A549 (cell line): ENCODE measurements around the gene GRIPAP1. TPM values are rescaled to one million over a fixed set of nuclear protein-coding genes. Genes with fewer than 3 reads are reported as not detected.

Experiments
- ATAC-seq, 2 experiments: fragments of 200-7000 bp in 1 of 2; fragments of >200 bp in 1 of 2; cut with Nextera tagmentation in 1 of 2; cut with Tn5 transposase in 1 of 2; 3 replicates each; pipeline versions ENCODE4 v1.8.0 to v1.9.1; 2018 to 2020; ENCODE audit warnings: mild to moderate bottlenecking in 1 of 2, moderate library complexity in 1 of 2
- CTCF ChIA-PET: fragments of 300-600 bp; sonication (Branson Sonifier 250); formaldehyde crosslinking; extraction: SDS; loops from one replicate; lab custom pipeline; 2021; ENCODE audit warnings: antibody characterized with exemption, inconsistent platforms; lab: Yijun Ruan, JAX
- POLR2A ChIA-PET: fragments of 350-600 bp; formaldehyde crosslinking; extraction: SDS; loops from one replicate; lab custom pipeline; 2021; ENCODE audit warnings: antibody characterized with exemption, inconsistent platforms; lab: Yijun Ruan, JAX
- DNase-seq, 2 experiments: peaks; one replicate each; pipeline versions ENCODE4 v3.0.0 to v3.0.0-alpha.2; 2011 to 2016; ENCODE audit warnings: low read depth in 1 of 2, low spot score in 1 of 2
- FAIRE-seq: peaks from 2 replicates; lab custom pipeline; 2011; peaks lifted over from hg19 to GRCh38; lab: Jason Lieb, UNC
- H3K27ac ChIP-seq, 2 experiments: fragments of >200 bp; sonication (Bioruptor Twin); formaldehyde crosslinking; 3 replicates each; pipeline ENCODE4 v1.5.1; 2016 to 2017
- H3K4me1 ChIP-seq: fragments of >200 bp; sonication (Bioruptor Twin); formaldehyde crosslinking; 3 replicates; pipeline ENCODE4 v1.6.1; 2016
- H3K4me2 ChIP-seq: fragments of >200 bp; sonication (Bioruptor Twin); formaldehyde crosslinking; 3 replicates; pipeline ENCODE4 v1.6.1; 2016
- H3K4me3 ChIP-seq: fragments of >200 bp; sonication (Bioruptor Twin); formaldehyde crosslinking; 3 replicates; pipeline ENCODE4 v1.5.1; 2016
- H3K9me3 ChIP-seq: fragments of >200 bp; sonication (Bioruptor Twin); formaldehyde crosslinking; 3 replicates; pipeline ENCODE4 v1.6.1; 2016
- BHLHE40 ChIP-seq: IDR thresholded peaks from 2 replicates; pipeline ENCODE4 v1.6.1; 2012; ENCODE audit warnings: low read depth, low read length, inconsistent platforms
- CEBPB ChIP-seq, 2 experiments: fragments of >200 bp in 1 of 2; sonication (Bioruptor Twin) in 1 of 2; formaldehyde crosslinking in 1 of 2; IDR thresholded peaks; 2 replicates each; pipeline ENCODE4 v1.6.1; 2012 to 2016
- CHD4 ChIP-seq: fragments of 200-600 bp; sonication (generic); IDR thresholded peaks from 2 replicates; pipeline ENCODE4 v1.6.1; 2016; ENCODE audit warnings: antibody characterized with exemption, mild to moderate bottlenecking, borderline replicate concordance
- CTCF ChIP-seq: fragments of >200 bp; sonication (Bioruptor Twin); formaldehyde crosslinking; IDR thresholded peaks from 3 replicates; pipeline ENCODE4 v1.5.1; 2016
- FOSB ChIP-seq: fragments of 250-450 bp; sonication (Bioruptor Pico); IDR thresholded peaks from 2 replicates; pipeline ENCODE4 v1.5.0; 2020; ENCODE audit warnings: mild to moderate bottlenecking, moderate library complexity
- GATA3 ChIP-seq: IDR thresholded peaks from 2 replicates; pipeline ENCODE4 v1.6.1; 2012; ENCODE audit warnings: borderline replicate concordance
- HDAC2 ChIP-seq: fragments of 200-600 bp; sonication (generic); IDR thresholded peaks from 2 replicates; pipeline ENCODE4 v1.6.1; 2016
- HOXB5 ChIP-seq: fragments of 250-450 bp; sonication (Bioruptor Pico); IDR thresholded peaks from 2 replicates; pipeline ENCODE4 v1.5.0; 2020; ENCODE audit warnings: mild to moderate bottlenecking, moderate library complexity
- MAFK ChIP-seq: fragments of 450-650 bp; IDR thresholded peaks from 2 replicates; pipeline ENCODE4 v1.6.1; 2014; ENCODE audit not compliant: partially characterized antibody
- MAZ ChIP-seq: fragments of 150-350 bp; IDR thresholded peaks from 2 replicates; pipeline ENCODE4 v1.6.1; 2014; ENCODE audit warnings: antibody characterized with exemption, low read depth, low read length, borderline replicate concordance
- MYC ChIP-seq: IDR thresholded peaks from 2 replicates; pipeline ENCODE4 v1.6.1; 2012; ENCODE audit warnings: mild to moderate bottlenecking, inconsistent platforms, low read length, improper control_type of control experiment, borderline replicate concordance
- NPAS2 ChIP-seq: fragments of 250-450 bp; sonication (Bioruptor Pico); IDR thresholded peaks from 2 replicates; pipeline ENCODE4 v1.8.0; 2022; ENCODE audit warnings: mild to moderate bottlenecking, moderate library complexity, borderline replicate concordance
- PHF8 ChIP-seq: fragments of 200-600 bp; sonication (generic); IDR thresholded peaks from 2 replicates; pipeline ENCODE4 v1.6.1; 2016; ENCODE audit warnings: low read depth, mild to moderate bottlenecking, antibody characterized with exemption, moderate library complexity, borderline replicate concordance
- RAD21 ChIP-seq, 2 experiments: fragments of >200 bp in 1 of 2; sonication (Bioruptor Twin) in 1 of 2; formaldehyde crosslinking in 1 of 2; IDR thresholded peaks in 1 of 2; conservative IDR thresholded peaks in 1 of 2; 2 replicates in 1 of 2; 3 replicates in 1 of 2; pipeline ENCODE4 v1.6.1; 2012 to 2018; ENCODE audit warnings: inconsistent platforms in 1 of 2
- RCOR1 ChIP-seq: fragments of 150-350 bp; IDR thresholded peaks from 2 replicates; pipeline ENCODE4 v1.6.1; 2014; ENCODE audit warnings: antibody characterized with exemption, low read length, low read depth
- SMC3 ChIP-seq: fragments of >200 bp; sonication (Bioruptor Twin); formaldehyde crosslinking; IDR thresholded peaks from 3 replicates; pipeline ENCODE4 v1.6.1; 2018; ENCODE audit warnings: inconsistent platforms
- USF2 ChIP-seq: fragments of 450-650 bp; IDR thresholded peaks from 2 replicates; pipeline ENCODE4 v1.6.1; 2014; ENCODE audit warnings: antibody characterized with exemption
- ZNF302 ChIP-seq: fragments of 250-450 bp; sonication (Bioruptor Pico); IDR thresholded peaks from 2 replicates; pipeline ENCODE4 v1.9.0; 2021; ENCODE audit warnings: inconsistent platforms, mild to moderate bottlenecking, moderate library complexity
- WGBS: methylation state at CpG from one replicate; pipeline ENCODE4 v1.1.6; 2017; ENCODE audit errors: missing lambda C conversion rate; 5-methylcytosine and 5-hydroxymethylcytosine counted together
- polyA plus RNA-seq, 4 experiments: library from polyadenylated mRNA; depleted of rRNA in 3 of 4; stranded (reverse); fragments of >200 nt; fragmentation: RNase III in 1 of 4; extraction: RNeasy Plus Mini Kit Qiagen cat#74134 plus additional on column Dnase treatment in 1 of 4; gene quantifications; 2 replicates in 3 of 4; 3 replicates in 1 of 4; pipeline ENCODE4 v1.2.3, GENCODE V29; 2011 to 2017

Gene GRIPAP1
- polyA plus RNA-seq, 2 of the 4 experiments (the other 2 are of a cell fraction): 33.7 to 34.3 TPM

- ChIA-PET POLR2A (no interaction called here), CTCF (interaction anchor here (1.7 to 4.9 kb wide), 3 partner anchors 8 to 68 kb away, joined by 6 to 32 read pairs (median 13); partner anchors contain the start of gene TFE3)
- H3K4me1 ChIP-seq: peaks cover 11% of the 10 kb centered on the region
- ATAC-seq (no peak), FAIRE-seq (no peak), DNase-seq (no peak)
- no peaks in the 10 kb centered on the region for H3K9me3 ChIP-seq
- TF ChIP-seq ZNF302 (CRISPR knock-in tag) (no peak), PHF8 (no peak), CEBPB (IDR thresholded peaks at IDR 0.05) (no peak), BHLHE40 (no peak), MYC (no peak), RCOR1 (no peak), MAZ (no peak), HOXB5 (CRISPR knock-in tag) (no peak), HDAC2 (no peak), GATA3 (no peak), FOSB (CRISPR knock-in tag) (no peak), MAFK (no peak)
- TF ChIP-seq, all 56 proteins: peak for 0
- 80% methylated on average over 1 of the region's 3 CpGs for WGBS
- H3K4me2 ChIP-seq: no peak overlapping the region
- H3K27ac ChIP-seq: no peak overlapping the region
- H3K4me3 ChIP-seq: no peak overlapping the region
Measured at GRCh38 chrX:48974033-48974432, 28.0 kb downstream of the GRIPAP1 start.

GRCh38 chrX:48972220-48973164, 29.6 kb downstream of the GRIPAP1 start:
- WGBS: 53% methylated on average over 12 of the region's 13 CpGs

More at GRCh38 chrX:48972220-48973164, 29.6 kb downstream of the GRIPAP1 start:
- peak overlapping the region; percentile 0; the same call in 1 of the 3 replicates for H3K4me3 ChIP-seq
- POLR2A ChIA-PET: interaction anchor here (1.4 kb wide), 1 partner anchor 15 kb away, joined by 5 read pairs; the partner anchor contains the start of gene OTUD5
- peak overlapping the region; percentile 56 for H3K4me2 ChIP-seq
- no peaks in the 10 kb centered on the region for H3K9me3 ChIP-seq
- CTCF ChIA-PET: interaction anchor here (0.6 to 4.9 kb wide), 15 partner anchors 9 to 247 kb away, joined by 3 to 32 read pairs (median 5); partner anchors contain the start of genes GRIPAP1, OTUD5 and TFE3
- FAIRE-seq (peak; percentile 84), DNase-seq (peak; percentile 54 to 60), ATAC-seq (peak; percentile 72 to 88)
- TF ChIP-seq CHD4: no peak
- TF ChIP-seq RAD21 (conservative IDR thresholded peaks at IDR 0.05 in 1 of 2, IDR thresholded peaks at IDR 0.05 in 1 of 2): peak; percentile 35 to 40; a peak in 4 of 5 replicates
- peak; percentile 51; the same call in 2 of the 3 replicates for TF ChIP-seq SMC3
- no peak for TF ChIP-seq USF2
- TF ChIP-seq CTCF: peak; percentile 60
- no peak for TF ChIP-seq NPAS2
- H3K27ac ChIP-seq: peak overlapping the region in 1 of 2 experiments; percentile 70; a peak in 3 of 6 replicates
- H3K4me1 ChIP-seq: peaks cover 11% of the 10 kb centered on the region
